Cardiac septum (tissue), 1 donor: Measurements from ENCODE around the gene MYCBPAP. TPM values are rescaled to one million over a fixed set of nuclear protein-coding genes. Genes with fewer than 3 reads are reported as not detected.
A peak's percentile ranks its signal among the peaks of the same experiment; 100 is the strongest.
"Not testable (repeated sequence)": the region's sequence is repeated elsewhere in the genome, so short reads cannot be mapped to it uniquely, and the experiment has no call there.

Experiments used
- DNase-seq: peaks from one replicate; pipeline ENCODE4 v3.0.0-alpha.2; 2020; ENCODE audit warnings: low spot score
- intact Hi-C: fragments of 100-400 bp; cut with DNase I; formaldehyde crosslinking; loops from one replicate; pipeline ENCODE4 v1.14.0; 2022
- total RNA-seq: library from RNA; stranded (reverse); fragmentation: NEBNext Ultra II Directional; extraction: Animal tissue kit (Norgen Biotek cat#: 25700); gene quantifications from one replicate; pipeline ENCODE4 v1.2.1, GENCODE V29; 2021
- donor health status: DM: no; HTN: no; CAD: no.

Gene MYCBPAP
- total RNA-seq, 1 donor from 2014 or later, result 0.13 TPM

GRCh38 chr17:50471009-50471905 is 37.0 kb upstream of the MYCBPAP start:
- no peak for DNase-seq
- intact Hi-C loops, result no loop called here

GRCh38 chr17:50472286-50472685 is 36.0 kb upstream of the MYCBPAP start:
- intact Hi-C loops, result no loop called here
- no peak for DNase-seq

- DNase-seq, intact Hi-C loops: not testable (repeated sequence)
Measured at GRCh38 chr17:50472761-50473161, 35.5 kb upstream of the MYCBPAP start.

- intact Hi-C loops, result no loop called here
- no peak for DNase-seq
Measured at GRCh38 chr17:50473901-50474300, 34.3 kb upstream of the MYCBPAP start.

GRCh38 chr17:50474523-50474922 is 33.7 kb upstream of the MYCBPAP start:
- no peak for DNase-seq
- intact Hi-C loops, result no loop called here

- no peak for DNase-seq
- intact Hi-C loops, result no loop called here
Measured at GRCh38 chr17:50475362-50475761, 32.9 kb upstream of the MYCBPAP start.

- DNase-seq, intact Hi-C loops: not testable (repeated sequence)
Measured at GRCh38 chr17:50475775-50476544, 32.3 kb upstream of the MYCBPAP start.

GRCh38 chr17:50476545-50477315 is 31.5 kb upstream of the MYCBPAP start:
- no peak for DNase-seq
- intact Hi-C loops, result no loop called here

- intact Hi-C loops, result no loop called here
- DNase-seq, result no peak
Measured at GRCh38 chr17:50477976-50478375, 30.3 kb upstream of the MYCBPAP start.

- intact Hi-C loops, result no loop called here
- peak; percentile 92 for DNase-seq
Measured at GRCh38 chr17:50478391-50479381, 29.6 kb upstream of the MYCBPAP start, which contains the start of gene RSAD1. TSS of gene RSAD1 (plus strand) at chr17:50478860. CDS start at chr17:50478885, 25 bp downstream.

- peak; percentile 82 for DNase-seq
- intact Hi-C loops, result loop anchor here (5.0 to 10.0 kb wide), 2 partner anchors 148 to 205 kb away; no protein-coding TSS in a partner anchor
Measured at GRCh38 chr17:50479522-50480141, 28.6 kb upstream of the MYCBPAP start.

GRCh38 chr17:50480142-50480764 is 28.0 kb upstream of the MYCBPAP start:
- DNase-seq, result no peak
- intact Hi-C loops, result loop anchor here (5.0 to 10.0 kb wide), 2 partner anchors 147 to 205 kb away; no protein-coding TSS in a partner anchor

- DNase-seq, result no peak
- intact Hi-C loops, result loop anchor here (5.0 to 10.0 kb wide), 2 partner anchors 146 to 204 kb away; no protein-coding TSS in a partner anchor
Measured at GRCh38 chr17:50480854-50481490, 27.3 kb upstream of the MYCBPAP start.

- DNase-seq, result no peak
- intact Hi-C loops, result loop anchor here (2.0 to 10.0 kb wide), 3 partner anchors 59 to 203 kb away; no protein-coding TSS in a partner anchor
Measured at GRCh38 chr17:50481648-50482047, 26.6 kb upstream of the MYCBPAP start.

GRCh38 chr17:50482110-50482509 is 26.1 kb upstream of the MYCBPAP start:
- intact Hi-C loops, result loop anchor here (2.0 to 10.0 kb wide), 3 partner anchors 59 to 203 kb away; no protein-coding TSS in a partner anchor
- DNase-seq, result no peak

GRCh38 chr17:50482516-50482915 is 25.7 kb upstream of the MYCBPAP start:
- intact Hi-C loops, result loop anchor here (2.0 to 10.0 kb wide), 3 partner anchors 58 to 202 kb away; no protein-coding TSS in a partner anchor
- peak; percentile 96 for DNase-seq

GRCh38 chr17:50483266-50483665 is 25.0 kb upstream of the MYCBPAP start:
- intact Hi-C loops, result loop anchor here (2.0 to 10.0 kb wide), 3 partner anchors 58 to 202 kb away; no protein-coding TSS in a partner anchor
- no peak for DNase-seq
